HG02938 (cell line): Measurements from ENCODE around the gene PDIA4.
"Not testable (repeated sequence)": the region's sequence is repeated elsewhere in the genome, so short reads cannot be mapped to it uniquely, and the experiment has no call there.

Source experiments
- ATAC-seq: cut with Tn5 transposase; IDR thresholded peaks from one replicate; pipeline ENCODE4 v1.9.1; 2021; ENCODE audit warnings: mild to moderate bottlenecking, moderate library complexity; ENCODE audit not compliant: unreplicated experiment

PDIA4 gene

GRCh38 chr7:149028346-149029109 is at the start of gene PDIA4:
TSS of gene PDIA4 (minus strand) at chr7:149028505. CDS start at chr7:149028408, 97 bp downstream.
- peak; percentile 89 for ATAC-seq

GRCh38 chr7:149077594-149077993 is 49.3 kb upstream of the PDIA4 start:
- ATAC-seq = no peak

GRCh38 chr7:149075286-149075685 is 47.0 kb upstream of the PDIA4 start:
- ATAC-seq = no peak

GRCh38 chr7:149074116-149074885 is 46.0 kb upstream of the PDIA4 start:
- no peak for ATAC-seq

- ATAC-seq = no peak
Observed at GRCh38 chr7:149072438-149072775, 44.1 kb upstream of the PDIA4 start.

DNA sequence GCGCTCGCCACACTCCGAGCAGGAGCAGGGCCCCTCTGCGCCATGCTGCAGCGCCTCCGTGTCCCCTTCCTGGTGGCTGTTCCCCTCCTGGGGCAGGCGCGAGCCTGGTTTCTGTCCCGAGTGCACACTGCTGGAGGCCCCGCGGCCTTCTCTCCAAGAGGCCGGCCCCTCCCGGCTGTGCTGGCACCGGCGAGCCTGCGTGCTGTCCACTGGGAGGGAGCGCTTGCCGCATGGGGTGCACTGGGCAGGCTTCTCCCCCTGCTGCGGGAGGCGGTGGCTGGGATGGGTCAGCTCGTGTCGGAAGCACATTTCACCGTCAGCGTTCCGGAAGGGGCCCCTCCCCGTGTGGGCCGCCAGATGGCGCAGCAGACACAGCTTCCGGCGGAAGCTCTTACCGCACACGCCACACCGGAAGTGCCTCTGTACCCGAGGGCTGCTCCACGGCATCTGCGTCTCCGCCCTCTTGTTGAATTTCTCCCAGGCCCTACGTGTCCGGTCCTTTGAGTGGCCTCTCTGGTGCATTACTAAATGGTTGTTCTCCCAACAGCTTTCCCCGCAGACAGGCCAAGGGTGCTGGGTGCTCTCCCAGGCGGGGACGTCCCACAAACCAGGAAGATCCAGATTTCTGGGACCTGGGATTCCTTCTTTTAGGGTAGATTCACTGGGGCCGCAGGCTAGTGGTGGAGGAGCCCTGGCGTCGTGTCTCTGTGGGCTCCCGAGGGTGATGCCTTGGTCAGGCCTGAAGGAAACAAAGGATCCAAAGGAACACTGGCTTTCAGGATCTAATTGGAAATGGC is 43.5 kb upstream of the PDIA4 start:
- ATAC-seq = no peak

DNA sequence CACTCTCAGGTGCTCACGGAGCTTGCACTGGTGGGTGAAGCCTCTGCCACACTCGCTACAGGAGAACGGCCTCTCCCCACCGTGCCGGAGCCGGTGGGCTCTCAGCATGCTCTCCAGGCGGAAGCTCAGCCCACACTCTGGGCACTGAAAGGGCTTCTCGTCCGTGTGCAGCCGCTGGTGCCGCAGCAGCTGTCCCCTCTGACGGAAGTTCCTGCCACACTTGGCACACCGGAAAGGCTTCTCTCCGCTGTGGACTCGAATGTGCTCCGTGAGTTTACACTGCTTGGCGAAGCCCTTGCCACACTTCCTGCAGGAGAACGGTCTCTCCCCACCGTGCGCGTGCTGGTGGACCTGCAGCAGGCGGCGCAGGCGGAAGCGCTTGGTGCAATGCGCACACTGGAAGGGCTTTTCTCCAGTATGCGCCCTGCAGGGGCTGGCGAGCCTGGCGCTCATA is 42.9 kb upstream of the PDIA4 start:
- no peak for ATAC-seq

DNA sequence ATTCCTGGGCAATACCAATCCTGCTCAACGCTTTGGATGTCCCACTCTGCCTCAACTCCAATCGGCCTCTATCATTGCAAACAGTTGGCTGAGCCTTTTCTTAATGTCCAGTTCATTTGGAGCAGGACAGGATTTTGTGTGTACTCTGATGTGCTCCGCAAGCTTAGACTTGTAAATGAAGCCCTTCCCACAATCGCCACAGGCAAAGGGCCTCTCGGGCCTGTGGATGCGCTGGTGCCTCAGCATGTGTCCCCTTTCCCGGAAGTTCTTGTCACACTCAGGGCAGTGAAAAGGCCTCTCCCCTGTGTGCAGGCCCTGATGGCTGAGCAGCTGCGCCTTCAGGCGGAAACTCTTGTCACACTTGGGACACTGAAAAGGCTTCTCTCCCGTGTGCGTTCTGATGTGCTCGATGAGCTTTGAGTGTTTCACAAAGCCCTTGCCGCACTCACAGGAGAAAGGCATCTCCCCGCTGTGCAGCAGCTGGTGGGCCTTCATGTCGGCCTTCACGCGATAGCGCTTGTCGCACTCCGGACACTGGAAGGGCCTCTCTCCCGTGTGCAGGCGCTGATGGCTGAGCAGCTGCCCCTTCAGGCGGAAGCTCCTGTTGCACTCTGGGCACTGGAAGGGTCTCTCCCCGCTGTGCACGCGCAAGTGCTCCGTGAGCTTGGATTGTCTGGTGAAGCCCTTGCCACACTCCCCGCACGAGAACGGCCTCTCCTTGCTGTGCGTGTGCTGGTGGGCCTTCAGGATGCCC is 42.2 kb upstream of the PDIA4 start:
- no peak for ATAC-seq

DNA sequence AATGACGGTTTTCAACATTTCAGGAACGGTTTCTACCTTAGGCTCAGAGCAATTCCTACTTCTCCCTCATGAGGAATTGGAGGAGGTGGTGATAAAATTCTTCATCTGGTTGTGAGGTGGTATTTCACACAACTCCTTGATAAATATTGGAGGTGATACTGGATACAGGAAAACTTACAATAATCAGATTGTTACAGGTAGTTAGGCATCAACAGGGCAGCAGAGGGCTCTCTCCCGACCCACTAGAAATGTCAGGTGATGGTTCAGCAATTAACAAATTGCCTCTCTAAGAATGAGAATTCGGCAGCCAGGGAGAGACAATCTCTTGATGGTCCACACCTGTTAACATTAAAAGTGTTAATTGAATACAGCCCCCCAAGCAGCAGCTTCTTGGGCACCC is 39.6 kb upstream of the PDIA4 start:
- no peak for ATAC-seq

DNA sequence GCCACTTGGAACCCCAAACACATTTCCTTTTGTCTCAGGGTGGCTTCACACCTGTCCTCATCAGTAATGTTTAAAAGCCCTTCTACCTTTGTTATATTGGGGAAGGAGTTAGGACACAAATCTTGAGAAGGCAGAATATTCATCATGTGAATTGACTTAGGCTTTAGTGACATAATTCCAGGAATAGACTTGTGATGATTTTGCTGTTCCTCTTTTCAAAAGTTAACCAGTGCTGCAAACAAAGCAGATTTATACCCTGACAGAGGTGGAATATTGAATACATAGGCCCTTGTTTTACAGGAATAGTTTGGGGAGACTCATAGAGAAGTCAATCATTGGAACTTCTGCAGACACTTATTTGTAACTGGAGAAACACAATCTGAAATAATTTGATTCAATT is 35.2 kb upstream of the PDIA4 start:
- no peak for ATAC-seq

- ATAC-seq = not testable (repeated sequence)
Observed at GRCh38 chr7:149062217-149062899, 34.1 kb upstream of the PDIA4 start.

DNA sequence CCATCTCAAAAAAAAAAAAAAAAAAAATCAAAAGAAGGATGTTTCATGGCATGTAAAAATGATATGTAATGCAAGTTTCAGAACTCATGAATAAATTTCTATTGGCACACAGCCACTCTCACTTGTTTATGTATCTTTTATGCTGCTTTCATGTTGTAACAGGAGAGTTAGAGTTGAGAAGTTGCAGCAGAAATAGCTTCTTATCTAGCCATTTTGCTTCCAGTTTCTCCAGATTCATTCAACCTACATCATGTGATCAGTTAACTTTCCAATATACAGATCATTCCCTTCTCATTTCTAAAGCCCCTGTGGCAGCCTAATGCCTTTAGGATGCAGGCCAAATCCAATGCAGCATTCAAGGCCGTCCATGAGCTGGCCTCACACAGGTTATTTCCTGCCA is 31.9 kb upstream of the PDIA4 start:
- ATAC-seq = no peak

- no peak for ATAC-seq
Observed at GRCh38 chr7:149053885-149054284, 25.6 kb upstream of the PDIA4 start.

DNA sequence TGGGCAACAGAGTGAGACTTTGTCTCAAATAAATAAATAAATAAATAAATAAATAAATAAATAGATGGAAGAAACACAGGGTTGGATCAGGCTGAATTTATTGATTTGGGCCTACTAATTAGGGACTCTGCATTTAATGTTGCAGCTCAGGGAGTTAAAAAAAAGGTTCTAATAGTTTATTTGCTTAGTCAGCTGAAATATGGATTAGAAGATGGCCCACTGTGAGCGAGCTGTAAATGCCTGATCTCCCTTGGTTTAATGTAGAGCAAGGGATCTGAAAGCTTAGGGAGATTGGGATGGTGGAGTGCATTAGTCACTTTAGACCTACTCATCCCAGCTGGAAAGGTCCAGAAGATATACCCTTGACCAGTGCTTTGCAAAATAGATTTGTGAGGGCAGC is 25.1 kb upstream of the PDIA4 start:
- no peak for ATAC-seq

DNA sequence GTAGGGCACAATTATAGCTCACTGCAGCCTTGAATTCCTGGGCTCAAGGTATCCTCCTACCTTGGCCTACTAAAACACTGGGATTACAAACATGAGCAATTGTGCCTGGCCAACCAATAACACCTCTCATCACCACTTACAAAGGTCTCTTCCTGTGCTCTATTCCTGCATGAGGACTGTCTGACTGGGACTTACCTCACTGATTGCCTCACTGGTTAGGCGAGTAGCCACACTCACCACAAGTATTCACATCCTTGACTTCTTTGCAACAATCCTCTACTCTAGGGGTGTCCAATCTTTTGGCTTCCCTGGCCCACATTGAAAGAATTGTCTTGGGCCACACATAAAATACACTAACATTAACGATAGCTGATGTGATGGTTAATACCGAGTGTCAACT is 22.6 kb upstream of the PDIA4 start:
- no peak for ATAC-seq

DNA sequence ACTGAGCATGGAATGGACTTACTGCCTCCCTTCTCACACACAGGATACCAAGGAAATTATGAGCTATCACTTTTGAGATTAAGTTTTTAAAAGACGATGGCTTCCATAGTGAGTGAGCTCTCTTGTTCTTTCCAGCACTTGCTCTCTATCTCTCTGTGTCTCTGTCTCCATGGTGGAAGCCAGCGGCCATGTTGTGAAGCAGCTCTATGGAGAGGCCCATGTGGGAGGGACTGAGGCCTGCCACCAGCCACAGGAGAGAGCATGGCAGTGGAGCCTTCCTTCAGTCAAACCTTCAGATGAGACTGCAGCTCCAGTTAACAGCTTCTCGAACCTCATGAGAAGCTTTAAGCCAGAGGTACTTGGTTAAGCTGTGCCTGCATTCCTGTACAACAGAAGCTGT is 20.5 kb upstream of the PDIA4 start:
- no peak for ATAC-seq

DNA sequence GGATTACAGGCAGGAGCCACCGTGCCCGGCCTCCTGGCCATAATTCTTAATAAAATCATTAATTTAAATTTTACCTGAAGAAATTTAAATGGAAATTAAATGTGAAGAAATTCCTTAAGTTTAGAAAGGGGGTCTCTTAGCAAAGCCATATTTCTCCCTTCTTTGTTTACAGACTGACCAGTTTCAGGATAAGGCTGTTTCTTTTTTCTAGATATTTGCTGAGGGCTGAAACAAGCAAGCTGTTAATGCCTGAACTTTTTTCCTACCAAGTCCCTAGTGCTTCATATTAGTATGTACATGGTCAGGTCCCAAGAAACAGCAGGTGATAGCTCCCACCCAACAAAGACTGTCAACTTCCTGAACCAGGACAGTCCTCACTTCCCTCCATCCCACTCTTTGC is 18.1 kb upstream of the PDIA4 start:
- no peak for ATAC-seq

GRCh38 chr7:149043936-149044335 is 15.6 kb upstream of the PDIA4 start:
- ATAC-seq = no peak

DNA sequence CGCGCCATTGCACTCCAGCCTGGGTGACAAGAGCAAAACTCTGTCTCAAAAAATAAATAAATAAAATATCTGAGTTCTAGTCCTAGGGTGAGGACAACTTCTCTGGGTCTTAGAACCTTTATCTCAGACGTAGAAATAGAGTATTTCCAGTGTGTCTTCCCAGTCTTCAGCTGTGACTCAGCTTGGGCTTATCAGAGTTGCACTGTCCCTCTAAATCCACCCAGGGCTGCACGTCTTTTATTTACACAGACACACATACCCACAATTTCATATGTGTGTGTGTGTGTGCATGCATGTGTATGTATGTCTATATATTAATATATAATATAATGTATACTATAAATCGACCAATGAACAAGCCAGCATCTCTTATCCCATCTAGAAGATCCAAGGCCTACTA is 13.0 kb upstream of the PDIA4 start:
- ATAC-seq = no peak

DNA sequence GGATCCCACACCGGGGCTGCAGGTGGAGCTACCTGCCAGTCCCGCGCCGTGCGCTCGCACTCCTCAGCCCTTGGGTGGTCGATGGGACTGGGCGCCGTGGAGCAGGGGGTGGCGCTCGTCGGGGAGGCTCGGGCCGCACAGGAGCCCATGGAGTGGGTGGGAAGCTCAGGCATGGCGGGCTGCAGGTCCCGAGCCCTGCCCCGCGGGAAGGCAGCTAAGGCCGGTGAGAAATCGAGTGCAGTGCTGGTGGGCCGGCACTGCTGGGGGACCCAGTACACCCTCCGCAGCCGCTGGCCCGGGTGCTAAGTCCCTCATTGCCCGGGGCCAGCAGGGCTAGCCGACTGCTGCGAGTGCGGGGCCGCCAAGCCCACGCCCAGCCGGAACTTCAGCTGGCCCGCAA is 10.3 kb upstream of the PDIA4 start:
- ATAC-seq = not testable (repeated sequence)
